Activated T-cell treated with anti-CD3 and anti-CD28 coated beads, Interleukin-2, amount 50 U/mL, for 1 hour (primary cell): ENCODE data around the gene ATP1B3.
A peak's percentile ranks its signal among the peaks of the same experiment; 100 is the strongest.
"Not testable (repeated sequence)": the region's sequence is repeated elsewhere in the genome, so short reads cannot be mapped to it uniquely, and the experiment has no call there.

Experiments
- DNase-seq: peaks from one replicate; pipeline ENCODE4 v3.0.0-alpha.2; 2020

The ATP1B3 gene

DNA sequence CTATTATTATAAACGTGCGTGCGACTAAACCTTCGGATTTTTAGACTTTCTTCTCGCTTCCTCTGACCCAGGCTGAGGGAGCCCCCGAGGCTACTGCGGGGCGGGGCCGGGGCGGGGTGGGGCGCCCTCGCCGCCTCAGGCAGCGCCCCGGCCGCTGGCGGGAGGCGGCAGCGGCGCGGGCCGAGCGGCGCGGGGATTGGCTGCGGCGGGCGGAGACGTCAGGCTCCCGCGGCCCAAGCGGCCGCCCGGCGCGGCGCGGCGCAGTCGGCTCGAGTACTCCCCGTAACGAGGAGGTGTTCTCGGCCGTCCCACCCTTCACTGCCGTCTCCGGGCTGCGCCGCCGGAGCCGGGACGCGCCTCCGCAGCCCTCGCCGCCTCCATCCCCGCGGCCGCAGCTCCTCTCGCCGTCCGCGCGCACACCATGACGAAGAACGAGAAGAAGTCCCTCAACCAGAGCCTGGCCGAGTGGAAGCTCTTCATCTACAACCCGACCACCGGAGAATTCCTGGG, at the start of gene ATP1B3:
ATP1B3 (plus strand) TSS at position 263 of the 510 bp plus-strand sequence; CDS start at position 422, 159 bp downstream.
- DNase-seq = peak; percentile 85

DNA sequence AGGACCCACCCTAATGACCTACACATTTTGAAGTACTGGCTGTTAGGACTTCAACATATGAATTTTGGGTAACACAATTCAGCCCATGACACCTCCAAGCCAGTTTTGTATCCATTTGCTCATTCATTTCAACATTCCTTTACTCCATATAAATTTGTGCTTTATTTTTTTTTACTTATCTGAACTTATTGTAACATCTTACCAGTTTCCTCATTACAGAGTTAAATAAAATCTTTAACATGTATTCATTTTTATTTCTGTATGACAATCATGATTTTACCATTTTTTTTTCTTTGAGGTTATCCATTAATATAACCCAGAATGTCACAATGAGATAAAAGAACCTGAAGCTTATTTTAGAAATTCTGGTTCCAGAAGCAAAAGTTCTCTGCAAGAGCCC, 48.0 kb upstream of the ATP1B3 start:
- no peak for DNase-seq

DNA sequence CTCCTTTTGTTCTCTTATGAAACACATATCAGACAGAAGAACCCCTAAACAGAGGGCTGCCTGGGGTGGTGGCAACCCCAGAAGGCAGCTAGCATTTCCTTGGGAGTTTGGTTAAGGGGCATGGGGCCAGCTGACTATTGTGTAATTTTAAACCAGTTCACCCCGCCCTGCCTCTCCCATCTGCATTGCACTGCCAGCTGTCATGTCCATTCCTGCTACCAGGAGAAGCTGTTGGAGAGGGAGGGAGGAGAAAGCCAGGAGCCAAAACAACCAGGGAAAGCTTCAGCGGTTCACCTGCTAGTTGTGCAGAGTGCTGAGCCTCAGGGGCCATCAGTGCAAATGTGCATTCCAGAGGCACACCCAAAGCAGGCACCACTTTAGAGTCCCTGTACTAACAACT, 47.6 kb upstream of the ATP1B3 start:
- DNase-seq = no peak

DNA sequence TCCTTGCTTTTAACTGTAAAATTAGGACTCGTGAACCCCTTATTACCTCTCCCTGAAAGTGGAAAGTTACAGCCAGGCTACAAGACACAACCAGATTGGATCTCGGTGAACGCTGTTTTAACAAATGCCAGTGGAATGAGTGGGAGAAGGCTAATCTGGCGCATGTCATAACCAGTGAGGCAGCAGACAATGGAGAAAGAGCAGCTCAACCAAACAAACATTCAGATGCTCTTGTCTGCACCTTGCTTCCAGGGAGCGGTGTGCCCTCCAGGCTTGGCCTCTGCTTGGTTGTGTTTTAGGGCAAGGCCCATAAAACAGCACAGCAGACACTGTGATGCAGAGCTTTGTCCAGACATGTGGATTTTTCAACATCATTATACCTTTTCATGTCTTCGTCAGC, 45.9 kb upstream of the ATP1B3 start:
- DNase-seq = no peak

DNA sequence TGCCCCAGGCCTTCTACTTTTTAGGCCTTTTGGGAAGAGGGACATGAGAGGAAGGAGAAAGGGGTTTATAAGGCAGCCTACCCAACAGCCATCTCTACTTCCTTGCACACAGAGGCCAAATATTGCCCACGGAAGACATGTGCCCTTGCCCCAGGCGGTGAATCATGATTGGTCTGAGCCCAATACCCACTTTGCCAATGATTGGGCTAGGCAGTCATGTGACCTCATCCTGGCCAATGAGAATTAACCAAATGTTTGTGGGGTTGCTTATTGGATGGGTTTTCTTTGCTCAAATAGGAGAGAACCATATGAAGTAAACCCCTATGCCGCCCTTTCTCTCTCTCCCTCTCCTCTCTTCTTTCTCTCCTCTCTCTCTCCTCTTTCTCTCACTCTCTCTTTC, 42.2 kb upstream of the ATP1B3 start:
- DNase-seq = no peak

DNA sequence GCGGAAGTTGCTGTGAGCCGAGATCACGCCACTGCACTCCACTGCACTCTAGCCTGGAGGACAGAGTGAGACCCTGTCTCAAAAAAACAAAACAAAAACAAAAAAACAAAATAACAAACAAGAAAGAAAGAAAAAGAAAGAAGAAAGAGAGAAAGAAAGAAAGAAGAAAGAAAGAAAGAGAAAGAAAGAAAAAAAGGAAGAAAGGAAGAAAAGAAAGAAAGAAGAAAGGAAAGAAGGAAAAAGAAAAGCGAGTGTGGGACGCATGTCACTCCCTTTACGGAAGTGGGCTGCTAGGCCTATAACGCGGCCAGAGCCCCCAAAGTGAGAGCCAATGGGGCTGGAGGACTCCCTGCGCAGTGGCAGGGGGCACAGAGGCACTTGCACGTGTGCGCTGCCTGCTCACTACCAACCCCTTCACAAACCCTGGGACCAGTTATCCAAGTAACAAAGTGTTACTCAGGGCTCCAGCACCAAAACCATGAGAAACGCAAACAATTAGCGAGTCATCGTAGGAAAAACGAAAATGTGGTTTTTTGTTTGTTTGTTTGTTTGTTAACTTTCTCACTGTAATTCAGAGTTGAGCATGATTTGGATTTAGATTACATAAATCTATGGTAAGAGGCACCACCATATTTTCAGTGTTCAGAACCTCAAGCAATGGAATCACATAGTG, 40.8 kb upstream of the ATP1B3 start:
- no peak for DNase-seq

DNA sequence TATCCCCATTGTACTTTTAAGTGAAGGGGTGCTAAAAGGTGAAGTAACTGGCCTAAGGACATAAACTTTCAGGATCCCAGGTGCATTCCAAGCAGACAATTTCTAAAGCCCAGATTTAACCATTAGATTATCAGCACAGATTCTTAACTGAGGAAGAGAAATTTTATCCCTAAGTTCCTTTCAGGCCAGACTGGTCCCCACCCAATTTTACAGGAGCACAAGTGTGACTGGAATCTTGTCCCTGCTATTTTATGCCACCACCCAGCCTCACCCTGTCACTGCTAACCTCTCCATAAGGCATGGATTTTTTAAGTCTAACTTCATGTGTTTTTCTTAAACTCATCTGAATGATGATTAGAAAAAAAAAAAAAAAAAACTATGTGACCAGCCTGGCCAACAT, 37.1 kb upstream of the ATP1B3 start:
- no peak for DNase-seq

DNA sequence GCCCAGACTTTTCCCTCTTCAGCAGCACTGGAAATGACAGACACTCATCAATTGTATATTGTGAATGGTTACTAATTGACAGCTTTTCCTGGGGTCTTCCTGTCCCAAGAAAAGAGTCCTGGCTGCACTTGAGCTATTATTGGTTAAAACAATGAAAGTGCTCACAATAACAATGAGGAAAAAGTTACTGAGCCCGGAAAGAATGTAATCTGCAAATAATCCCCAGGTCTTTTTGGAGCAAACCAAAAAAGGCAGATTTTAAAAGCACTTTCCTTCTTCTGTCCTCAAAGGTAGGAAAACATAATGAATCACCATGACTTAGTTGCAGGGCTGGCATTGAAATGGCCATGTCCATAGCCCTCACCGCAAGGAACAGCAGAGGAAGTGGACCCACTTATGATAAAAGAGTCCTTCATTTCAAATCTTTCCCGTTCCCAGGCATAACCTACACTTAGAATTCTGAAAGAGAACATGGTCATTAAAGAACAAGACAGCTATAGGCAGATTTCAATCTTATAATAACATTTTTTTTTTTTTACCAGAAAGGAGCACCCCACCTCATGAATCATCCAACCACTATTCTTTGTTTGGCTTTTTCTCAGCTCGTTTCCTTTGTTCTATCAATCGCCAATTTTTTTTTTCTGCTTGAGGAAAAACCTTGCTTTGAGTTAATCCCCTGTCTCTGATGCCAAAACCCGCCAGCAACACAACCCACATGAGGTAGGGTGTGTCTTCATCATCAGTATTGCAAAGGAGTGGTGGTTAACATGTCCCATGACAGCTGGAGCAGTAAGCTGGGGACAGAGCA, 35.5 kb upstream of the ATP1B3 start:
- no peak for DNase-seq

DNA sequence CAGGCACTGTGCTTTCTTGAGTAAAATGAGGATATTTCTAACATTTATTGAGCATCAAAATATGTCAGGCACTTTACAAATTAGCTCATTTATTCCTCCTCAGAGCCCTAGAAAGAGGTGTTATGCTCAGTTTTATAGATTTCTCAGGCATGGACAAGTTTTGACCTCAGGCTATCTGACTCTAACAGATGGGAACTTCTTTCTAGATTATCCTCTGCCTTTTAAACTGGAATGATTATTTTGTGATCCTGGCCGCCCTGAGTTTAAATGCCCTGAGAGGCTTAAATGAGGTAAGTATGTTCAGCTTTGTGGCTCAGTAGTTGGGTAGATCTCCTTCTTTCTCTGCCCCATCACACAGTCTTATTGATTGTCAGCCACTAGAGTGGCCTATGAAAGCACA, 32.3 kb upstream of the ATP1B3 start:
- DNase-seq = no peak

DNA sequence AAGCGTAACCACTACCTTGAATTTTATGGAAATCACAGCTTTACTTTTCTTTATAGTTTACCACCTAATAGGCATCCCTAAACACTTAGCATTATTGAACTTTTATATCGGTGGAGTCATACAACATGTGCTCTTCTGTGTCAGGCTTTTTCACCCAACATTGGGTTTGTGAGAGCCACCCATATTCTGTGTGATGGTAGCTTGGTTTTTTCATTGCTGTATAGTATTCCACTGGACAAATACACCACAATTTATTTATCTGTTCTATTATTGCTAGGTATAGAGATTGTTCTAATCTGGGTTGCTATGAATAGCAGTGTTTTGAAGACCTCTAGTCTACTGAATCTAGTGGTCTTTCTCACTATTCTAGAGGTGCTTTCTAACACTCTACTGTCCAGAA, 31.6 kb upstream of the ATP1B3 start:
- no peak for DNase-seq

DNA sequence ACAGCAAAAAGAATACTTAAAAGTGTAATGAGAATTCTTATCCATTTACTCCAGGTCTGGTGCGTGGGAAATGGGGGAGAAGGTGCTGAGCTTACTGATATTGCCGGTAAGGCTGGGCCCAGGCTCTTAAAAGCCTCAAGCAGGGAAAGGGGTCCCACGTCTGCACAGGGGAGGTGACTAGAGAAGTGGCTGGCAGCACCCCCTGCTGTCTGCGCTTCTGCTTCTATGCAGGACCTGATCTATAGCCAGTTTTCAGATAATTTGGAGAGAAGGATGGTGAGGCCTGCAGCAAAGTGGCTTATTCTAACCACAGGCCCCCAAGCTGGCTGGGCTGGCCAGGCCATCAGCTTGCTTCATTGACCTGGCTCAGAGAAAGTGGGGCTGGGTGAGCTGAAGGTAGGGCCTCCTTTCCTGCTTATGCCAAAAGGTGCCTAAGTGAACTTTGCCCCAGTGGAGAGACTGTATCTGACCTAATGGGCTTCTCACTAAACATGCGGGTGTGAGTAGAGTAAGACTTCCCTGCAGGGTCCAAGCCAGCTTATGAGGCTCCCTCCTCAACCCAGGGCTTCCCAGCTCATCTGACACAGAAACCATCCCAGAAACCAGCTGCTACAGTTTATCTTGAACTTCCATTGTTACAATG, 30.9 kb upstream of the ATP1B3 start:
- peak; percentile 36 for DNase-seq

DNA sequence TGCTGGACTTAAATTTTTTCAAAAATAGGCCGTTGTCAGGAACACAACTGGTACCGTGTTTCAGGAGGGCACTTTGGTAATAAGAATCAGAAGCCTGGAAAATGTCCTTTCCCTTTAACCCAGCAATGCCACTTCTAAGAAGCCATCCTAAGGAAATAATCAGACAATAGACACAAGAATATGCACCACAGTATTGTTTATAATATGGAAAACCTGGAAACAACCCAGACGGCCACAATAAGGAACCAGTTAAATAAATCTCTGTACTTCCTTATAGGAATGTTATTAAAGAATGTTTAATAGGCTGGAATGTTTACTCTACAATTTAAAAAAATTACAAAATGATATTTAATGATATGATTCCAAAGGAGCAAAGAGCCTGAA, 30.4 kb upstream of the ATP1B3 start:
- DNase-seq = no peak

DNA sequence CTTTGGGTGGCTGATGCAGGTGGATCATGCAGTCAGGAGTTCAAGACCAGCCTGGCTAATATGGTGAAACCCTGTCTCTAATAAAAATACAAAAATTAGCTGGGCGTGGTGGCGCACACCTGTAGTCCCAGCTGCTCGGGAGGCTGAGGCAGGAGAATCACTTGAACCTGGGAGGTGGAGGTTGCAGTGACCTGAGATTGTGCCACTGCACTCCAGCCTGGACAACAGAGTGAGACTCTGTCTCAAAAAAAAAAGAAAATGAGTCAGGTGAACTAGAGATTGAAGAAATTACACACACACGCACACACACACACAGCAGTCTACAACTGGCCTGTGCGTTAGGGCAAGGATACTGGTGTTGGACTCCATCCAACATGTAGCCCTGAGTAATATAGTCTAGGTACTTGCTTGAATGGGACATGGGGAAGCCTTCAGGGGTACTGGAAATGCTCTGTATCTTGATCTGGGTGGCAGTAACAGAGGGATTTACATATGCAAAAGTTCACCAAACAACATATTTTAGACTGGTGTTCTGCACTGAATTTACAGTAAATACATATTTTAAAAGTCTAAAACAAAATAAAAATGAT, 28.2 kb upstream of the ATP1B3 start:
- not testable (repeated sequence) for DNase-seq

DNA sequence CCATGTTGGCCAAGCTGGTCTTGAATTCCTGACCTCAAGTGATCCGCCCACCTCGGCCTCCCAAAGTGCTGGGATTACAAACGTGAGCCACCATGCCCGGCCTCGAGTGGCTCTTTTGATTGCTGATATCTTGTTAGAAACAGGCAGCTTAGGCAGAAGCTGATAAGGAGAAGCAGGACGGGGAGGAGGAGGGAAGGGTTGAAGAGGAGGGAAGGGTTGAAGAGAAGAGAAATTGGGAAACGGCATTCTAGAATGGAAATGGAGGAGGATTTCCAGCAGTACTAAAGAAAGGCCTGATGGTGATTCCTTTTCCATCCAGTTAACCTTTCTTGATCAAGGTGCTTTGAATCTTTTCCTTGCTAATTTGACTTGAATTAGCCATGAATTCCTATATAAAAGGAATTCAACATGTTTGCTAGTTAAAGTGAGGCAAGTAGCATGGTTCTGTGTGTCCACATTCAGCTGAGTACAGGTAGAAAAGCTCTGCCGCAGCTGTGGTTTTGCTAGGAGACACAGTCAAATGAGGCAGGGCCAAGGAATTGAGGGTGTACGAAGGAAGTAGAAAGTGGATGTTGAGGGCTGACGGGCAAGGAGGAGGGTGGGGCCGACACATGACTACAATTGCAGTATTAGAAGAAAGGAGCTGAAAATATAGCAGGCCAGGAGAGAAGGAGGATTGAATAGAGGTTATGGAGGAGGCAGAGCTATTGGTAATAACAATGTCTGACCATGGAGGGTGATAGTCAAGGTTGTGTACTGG, 27.2 kb upstream of the ATP1B3 start:
- DNase-seq = no peak

DNA sequence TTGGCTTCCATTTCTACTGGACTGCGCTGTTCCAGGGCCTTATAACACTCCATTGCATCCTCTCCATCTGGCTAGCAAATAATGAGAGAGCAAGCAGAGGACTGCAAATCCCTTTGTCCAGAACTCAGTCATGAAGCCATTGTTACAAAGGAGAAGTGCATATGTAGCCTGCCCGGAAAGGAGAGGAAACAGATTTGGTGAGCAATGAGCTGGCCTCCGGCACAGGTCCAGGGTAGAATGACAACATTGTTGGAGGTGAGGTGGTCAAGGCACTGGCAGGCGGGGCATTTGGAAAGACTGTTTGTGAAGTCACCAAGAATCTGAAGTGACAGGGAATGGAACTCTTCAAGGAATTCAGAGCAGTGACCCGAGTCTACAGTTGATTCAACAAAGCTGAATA, 25.0 kb upstream of the ATP1B3 start:
- DNase-seq = no peak

DNA sequence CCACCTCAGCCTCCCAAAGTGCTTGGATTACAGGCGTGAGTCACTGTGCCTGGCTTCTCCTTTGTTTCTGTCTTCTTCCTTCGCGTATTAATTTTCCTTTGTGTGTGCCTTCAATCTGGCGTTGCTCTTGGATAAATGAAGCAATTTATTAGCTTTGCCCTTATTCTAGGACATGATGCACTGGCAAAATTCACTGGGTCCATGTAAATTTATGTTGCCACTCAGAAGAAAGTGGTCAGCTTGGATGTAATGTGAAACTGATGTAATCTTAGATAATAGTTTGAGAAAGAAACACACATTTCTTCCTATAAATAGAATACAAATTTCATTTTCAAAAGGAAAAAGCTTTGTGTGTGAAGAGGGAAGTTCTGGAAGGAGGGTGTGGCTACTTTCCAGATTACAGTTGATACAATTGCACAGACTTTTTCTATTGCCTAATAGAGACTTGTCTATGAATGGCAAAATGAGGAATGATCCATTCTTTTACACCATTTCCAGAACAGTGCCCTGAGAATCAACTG, 23.3 kb upstream of the ATP1B3 start:
- DNase-seq = no peak

DNA sequence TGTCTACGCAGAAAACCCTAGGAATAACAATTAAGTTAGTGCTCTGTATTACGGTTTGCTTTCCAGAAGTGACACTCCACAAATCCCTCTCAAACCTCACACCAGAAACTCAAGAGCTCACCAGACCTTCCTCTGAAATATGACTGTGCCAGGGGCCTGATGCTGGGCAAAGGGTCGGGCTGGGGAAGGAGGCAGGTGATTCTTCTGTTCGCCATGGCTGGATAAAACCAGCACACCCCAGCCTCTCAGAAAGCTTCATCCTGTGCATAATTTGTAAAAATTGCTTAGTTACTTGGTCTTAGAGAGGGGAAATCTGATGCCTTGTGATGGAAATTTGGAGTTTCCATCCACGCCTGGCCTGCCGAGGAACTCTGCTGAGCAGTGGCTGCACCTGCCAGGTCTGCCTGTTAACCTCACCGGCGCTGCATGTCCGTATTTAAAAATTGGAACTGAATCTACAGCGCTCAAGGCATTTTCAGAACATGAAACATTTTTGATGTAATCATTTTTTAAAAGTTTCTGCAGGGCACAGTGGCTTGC, 22.7 kb upstream of the ATP1B3 start:
- DNase-seq = no peak

DNA sequence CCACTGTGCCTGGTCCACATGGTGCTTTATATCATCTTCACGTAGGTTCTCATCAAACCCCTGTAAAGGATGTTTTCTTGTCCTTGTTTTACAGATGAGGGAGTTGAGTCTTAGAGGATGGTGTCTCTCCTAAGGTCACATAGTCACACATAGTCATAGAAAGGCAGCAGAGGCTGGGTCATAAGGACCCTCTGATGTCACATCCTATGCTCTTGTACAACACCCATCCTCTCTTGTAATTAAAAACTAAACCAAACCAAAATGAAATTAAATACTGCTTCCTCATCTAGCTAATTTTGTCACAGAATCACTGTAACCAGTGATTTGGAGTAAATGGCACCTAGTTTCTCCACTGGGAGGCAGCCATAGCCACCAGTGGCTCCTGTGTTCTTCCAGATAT, 21.8 kb upstream of the ATP1B3 start:
- DNase-seq = no peak

DNA sequence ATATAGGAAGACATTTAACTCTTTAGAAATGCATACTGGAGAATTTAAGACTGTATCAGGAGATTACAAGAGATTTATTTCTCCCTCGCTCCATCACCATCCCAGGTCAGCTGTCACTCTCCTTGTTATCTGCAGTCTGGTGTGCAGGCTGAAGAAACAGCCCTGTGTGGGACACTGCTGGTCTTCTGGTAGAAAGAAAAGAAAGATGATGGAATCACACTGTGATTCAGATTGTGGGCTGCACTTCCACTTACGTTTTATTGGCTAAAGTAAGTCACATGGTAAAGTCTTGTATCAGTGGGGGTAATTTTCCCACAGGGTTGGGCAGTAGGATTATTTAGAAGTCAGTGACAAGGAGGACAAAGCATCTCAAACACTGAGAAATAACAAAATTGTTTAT, 18.1 kb upstream of the ATP1B3 start:
- no peak for DNase-seq

DNA sequence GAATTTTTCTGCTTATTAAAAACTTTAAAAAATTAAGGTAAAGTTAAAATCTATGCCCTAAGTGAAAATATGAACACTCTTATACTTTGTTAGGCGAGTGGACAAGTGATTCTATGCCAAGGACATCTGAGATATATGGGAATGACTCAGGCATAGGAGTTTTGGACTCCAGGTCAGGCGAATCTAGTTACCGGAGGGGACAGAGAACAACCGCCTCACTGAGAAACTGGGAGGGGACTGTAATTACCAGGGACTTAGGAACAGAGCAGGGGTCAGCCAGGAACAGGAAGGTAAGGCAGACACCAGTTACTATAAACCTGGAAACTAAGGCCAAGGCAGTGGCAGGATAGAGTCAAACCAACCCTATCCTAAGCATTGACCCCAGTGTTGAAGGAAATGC, 16.8 kb upstream of the ATP1B3 start:
- no peak for DNase-seq

DNA sequence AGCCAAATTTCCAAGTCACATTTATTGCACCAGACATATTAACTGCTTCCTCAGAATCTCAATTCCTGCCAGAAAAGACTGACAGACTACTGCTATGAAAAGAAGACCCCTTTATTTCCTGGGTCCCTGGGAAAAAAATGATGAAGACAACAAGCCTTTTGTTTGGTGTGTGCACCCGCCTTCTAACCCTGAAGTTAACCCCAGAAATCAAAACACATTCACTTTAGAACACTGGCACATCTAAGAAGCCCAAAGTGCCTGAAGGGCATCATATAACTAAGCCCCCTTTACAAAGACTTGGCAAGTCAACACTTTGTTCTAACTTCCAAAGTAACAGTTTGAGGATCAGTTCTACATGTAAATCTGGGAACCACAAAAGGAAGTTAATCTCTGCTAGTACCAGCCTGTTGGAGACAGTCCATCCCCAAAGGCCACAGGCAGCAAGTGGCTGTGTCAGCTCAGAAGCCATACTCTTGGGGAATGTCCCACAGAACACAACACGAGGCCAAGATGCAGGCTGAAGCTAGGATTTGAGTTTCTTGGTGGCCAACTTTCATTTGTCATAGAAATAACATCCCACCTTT, 16.3 kb upstream of the ATP1B3 start:
- DNase-seq = no peak
